Ishikawa (cell line): ENCODE results near the gene AGT.

Experiments
- CEBPB ChIP-seq: IDR thresholded peaks from 2 replicates; pipeline ENCODE4 v1.6.1; 2012
- CREB1 ChIP-seq: IDR thresholded peaks from 2 replicates; pipeline ENCODE4 v1.6.1; 2012; ENCODE audit warnings: low read depth
- FOXM1 ChIP-seq: IDR thresholded peaks from 2 replicates; pipeline ENCODE4 v1.6.1; 2012; ENCODE audit warnings: low read depth, borderline replicate concordance
- MAX ChIP-seq: IDR thresholded peaks from 2 replicates; pipeline ENCODE4 v1.6.1; 2012
- RAD21 ChIP-seq: IDR thresholded peaks from 2 replicates; pipeline ENCODE4 v1.6.1; 2012; ENCODE audit warnings: low read depth
- YY1 ChIP-seq: IDR thresholded peaks from 2 replicates; pipeline ENCODE4 v1.6.1; 2012; ENCODE audit warnings: low read depth
- ZBTB7A ChIP-seq: IDR thresholded peaks from 2 replicates; pipeline ENCODE4 v1.6.1; 2012; ENCODE audit warnings: low read depth
- TF ChIP-seq, protein P1 (sequence below): IDR thresholded peaks from 2 replicates; pipeline ENCODE4 v1.6.1; 2012; ENCODE audit warnings: low read depth, mild to moderate bottlenecking

DNA sequence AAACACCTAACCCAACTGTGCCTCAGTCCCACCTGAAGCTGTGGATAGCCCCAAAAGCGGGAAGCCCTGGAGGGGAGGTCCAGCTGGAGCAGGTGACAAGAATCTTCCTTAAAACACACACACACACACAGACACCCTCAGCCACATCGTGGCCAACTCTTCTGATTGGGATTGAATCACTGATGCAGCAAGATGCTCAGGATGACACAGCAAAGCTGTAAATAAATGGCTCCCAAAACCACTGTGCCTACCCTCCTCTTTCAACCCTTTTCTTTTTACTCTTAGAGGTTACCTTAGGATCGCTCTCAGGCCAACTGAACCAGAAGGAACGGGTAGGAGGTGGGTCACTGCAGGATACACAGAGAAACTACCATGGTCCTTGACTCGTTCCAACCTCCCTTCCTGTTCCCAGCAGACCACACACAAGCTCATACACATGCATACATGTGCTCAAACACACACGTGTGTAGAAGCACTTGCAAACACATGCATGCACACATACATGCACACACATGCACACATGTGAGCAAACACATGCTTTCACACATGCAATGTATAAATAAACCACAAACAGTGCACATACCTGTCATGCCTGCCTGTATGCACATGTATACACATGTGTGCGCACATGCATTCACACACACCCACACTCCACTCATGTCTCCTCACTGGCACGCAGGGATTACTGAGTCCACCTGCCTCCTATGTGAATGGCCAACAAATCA, 47.7 kb upstream of the AGT start:
- TF ChIP-seq YY1 (no peak), FOXM1 (no peak), CEBPB (no peak), MAX (no peak), CREB1 (no peak), RAD21 (no peak), ZBTB7A (no peak)
- TF ChIP-seq, protein P1, sequence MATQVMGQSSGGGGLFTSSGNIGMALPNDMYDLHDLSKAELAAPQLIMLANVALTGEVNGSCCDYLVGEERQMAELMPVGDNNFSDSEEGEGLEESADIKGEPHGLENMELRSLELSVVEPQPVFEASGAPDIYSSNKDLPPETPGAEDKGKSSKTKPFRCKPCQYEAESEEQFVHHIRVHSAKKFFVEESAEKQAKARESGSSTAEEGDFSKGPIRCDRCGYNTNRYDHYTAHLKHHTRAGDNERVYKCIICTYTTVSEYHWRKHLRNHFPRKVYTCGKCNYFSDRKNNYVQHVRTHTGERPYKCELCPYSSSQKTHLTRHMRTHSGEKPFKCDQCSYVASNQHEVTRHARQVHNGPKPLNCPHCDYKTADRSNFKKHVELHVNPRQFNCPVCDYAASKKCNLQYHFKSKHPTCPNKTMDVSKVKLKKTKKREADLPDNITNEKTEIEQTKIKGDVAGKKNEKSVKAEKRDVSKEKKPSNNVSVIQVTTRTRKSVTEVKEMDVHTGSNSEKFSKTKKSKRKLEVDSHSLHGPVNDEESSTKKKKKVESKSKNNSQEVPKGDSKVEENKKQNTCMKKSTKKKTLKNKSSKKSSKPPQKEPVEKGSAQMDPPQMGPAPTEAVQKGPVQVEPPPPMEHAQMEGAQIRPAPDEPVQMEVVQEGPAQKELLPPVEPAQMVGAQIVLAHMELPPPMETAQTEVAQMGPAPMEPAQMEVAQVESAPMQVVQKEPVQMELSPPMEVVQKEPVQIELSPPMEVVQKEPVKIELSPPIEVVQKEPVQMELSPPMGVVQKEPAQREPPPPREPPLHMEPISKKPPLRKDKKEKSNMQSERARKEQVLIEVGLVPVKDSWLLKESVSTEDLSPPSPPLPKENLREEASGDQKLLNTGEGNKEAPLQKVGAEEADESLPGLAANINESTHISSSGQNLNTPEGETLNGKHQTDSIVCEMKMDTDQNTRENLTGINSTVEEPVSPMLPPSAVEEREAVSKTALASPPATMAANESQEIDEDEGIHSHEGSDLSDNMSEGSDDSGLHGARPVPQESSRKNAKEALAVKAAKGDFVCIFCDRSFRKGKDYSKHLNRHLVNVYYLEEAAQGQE = no peak
